GM03348 (cell line): Measurements from ENCODE around the gene H2AZ1.

Source experiments
- DNase-seq: peaks from one replicate; pipeline ENCODE4 v3.0.0; 2012; ENCODE audit warnings: low spot score

The H2AZ1 gene

DNA sequence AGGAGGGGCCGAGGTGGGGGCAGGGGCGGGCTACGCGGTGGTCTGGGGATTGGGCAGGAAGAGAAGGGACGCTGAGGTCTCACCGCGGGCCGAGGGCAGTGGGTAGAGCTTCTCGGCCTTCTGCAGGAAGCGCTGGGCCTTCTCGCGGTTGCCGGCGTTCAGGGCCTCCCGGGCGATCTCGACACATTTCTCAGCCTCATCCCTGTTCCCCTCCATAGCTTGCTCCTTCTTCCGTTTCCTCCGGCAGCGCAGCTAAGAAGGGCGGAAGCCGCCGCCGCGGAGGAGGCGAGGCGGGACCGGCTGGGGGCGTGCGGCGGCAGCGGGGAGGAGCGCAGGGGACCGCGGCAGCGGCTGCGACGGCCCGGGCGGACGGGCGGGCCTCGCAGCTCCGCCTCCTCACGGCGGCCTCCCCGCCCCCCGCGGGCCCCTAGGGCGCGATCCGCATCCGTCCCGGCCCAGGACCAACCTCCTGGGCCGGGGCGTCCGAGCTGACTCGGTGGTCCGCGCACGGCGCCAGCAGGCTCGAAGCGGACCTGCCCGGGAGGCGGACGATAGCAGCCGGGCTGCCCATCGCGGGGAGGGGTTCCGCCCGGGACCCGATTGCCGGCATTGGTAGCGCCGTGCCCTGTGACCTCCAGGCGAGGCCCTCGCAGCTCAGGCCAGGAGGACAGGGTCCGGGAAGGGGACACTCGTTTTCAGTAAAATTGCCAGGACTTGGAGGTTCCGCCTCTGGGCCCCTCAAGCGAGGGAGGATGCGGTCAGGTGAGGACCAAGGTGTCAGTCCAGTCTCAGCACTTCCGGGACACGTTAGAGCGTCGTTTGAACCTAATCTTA is 3.5 kb downstream of the H2AZ1 start, which contains the start of gene DNAJB14:
TSS of gene DNAJB14 (minus strand) at position 263 of the 834 bp plus-strand sequence. CDS start at position 216, 47 bp downstream.
- peak; percentile 95 for DNase-seq

DNA sequence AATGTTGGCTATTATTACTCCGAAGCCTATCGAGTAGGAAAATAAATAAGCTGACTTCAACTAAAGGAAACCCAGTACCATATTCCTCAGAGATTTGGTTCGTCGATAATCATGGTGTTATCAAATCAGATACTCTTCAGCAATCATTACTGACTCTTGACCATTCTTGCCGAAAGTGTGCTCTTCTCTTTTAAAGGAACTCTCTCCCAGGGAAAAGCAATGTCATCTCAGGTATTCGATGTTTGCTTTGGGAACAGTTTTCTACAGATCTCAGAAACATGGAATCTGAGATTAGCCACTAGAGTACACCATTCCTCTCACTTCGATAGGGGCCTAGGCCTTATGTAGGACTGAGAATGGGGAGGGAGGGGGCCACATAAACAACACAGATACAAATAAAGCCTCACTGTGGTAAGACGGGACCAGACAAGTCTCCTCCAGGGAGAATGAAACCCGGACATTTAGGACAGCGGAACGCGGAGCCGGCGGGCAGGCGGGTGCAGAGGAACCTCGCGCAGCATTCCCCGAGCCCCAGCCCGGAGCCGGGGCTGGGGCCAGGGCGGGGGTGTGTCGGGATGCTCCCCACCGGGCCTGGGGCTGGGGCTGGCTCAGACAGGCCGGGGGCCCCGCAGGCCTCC is 4.2 kb downstream of the H2AZ1 start:
- peak; percentile 66 for DNase-seq

DNA sequence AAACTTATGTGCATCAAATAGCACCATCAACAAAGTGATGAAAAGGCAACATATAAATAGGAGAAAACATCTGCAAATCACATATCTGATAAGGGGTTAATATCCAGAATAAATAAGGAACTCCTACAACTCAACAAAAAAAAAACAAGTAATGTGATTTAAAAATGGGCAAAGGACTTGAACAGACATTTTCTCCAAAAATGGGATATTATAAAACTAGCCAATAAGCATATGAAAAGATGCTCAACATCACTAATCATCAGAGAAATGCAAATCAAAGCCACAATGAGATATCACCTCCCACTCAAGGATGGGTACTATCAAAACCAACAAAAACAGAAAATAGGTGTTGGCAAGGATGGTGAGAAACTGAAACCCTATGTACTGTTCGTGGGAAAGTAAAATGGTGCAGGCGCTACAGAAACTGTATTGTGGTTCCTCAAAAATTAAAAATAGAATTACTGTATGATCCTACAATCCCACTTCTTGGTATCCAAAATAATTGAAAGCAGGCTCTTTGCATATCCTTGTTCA is 6.1 kb downstream of the H2AZ1 start:
- no peak for DNase-seq

DNA sequence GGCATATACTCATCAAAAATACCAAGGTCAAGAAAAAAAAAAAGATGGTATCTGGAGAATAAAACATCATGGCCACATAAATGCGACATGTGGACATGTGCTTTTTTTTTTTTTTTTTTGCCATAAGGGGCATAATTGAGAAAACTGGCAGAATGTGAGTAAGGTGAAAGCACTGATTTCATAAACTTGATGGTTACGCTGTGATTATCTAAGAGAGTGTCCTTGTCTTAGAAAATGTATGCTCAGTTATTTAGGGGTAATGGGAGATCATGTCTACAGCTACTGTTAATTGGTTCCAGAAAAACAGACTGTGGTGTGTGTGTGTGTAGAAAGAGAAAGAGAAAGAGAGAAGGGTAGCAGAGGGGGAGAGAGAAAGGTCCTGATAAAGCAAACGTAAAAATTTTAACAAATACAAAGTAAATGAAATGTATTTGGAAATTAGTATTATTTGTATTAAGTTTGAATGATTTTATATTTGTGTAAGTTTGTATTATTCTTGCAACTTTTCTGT is 11.8 kb downstream of the H2AZ1 start:
- no peak for DNase-seq

DNA sequence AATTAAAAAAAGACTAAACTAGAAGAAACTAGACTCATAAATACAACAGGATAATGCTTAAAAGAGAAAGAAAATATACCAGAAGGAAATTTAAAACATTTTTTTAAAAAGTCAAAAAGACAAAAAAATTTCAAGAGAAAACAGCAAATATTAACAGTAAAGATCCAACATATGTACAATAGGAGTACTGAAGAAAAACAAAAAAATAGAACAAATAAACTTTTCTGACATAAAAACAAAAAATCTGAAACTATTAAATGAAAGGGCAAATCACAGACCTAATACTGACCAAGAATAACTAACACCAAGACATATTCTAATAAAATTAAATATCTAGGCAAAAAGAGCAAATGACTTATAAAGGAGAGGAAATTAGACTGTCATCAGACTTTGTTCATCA is 15.2 kb downstream of the H2AZ1 start:
- DNase-seq = no peak

DNA sequence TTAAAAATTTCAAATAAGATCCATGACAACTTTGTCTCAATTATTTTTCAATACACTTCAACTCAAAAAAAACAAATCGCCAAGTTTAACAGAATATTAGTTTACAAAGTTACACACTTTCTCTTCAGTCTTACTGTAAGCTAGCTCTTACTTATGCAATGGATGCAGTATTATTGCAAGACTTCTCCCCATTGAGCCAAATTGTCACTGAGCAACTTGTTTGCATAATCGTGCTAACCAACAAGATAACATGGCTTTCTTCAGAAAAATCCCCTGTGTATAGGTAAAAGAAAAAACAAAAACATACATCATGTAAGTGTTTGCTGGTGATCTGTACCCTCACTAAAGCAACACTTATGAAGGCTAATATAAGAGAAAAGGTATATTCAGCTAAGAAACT is 22.5 kb downstream of the H2AZ1 start:
- no peak for DNase-seq

DNA sequence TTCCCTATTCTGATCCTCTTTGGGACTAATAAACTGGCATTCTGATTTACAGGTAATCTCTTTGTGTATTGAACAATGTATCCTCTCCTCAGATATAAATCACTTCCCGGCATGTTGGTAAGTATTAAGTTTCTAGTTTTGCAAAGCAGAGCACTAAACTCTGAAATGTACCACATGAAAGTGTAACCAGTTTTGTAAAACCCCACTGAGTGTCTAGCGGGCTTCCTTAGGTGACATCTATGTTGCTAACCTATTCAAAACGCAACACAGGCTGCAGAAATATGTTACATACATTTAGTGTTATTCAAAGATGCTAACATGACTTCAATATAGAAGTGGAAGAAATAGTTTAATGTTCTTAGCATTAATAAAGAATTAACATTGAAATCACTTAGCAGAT is 28.9 kb downstream of the H2AZ1 start:
- no peak for DNase-seq

DNA sequence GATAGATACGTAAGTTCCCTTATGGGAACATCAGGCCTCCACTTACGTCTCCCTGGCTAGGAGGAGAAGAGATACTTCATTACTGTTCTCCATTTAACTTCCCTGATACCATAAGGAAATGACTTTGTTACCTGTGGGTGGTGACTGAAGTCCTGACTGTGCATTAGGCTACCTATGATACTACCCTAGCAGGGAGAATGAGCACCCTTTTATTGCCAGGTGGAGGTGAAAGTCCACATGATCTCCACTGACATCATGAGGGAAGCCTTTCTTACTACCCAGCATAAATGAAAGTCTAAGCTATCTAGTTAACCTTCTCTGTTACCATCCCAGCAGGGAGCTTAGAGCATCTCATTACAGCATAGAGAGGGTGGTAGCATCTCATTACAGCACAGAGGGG is 31.4 kb downstream of the H2AZ1 start:
- DNase-seq = no peak

DNA sequence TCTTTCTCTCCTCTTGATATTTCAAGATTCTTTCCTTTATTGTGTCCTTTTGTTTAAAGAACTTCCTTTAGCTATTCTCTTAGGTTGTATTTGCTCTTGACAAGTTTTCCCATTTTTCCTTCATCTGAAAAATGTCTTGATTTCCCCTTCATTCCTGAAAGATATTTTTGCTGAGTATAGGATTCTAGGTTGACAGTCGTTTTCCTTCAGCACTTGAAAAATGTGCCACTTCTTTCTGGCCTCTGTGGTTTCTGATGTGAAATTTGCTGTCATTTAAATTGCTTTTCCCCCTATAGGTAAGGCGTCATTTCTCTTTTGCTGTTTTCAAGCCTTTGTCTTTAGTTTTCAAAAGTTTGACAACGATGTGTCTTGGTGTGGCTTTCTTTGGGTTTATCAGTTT is 32.5 kb downstream of the H2AZ1 start:
- no peak for DNase-seq

DNA sequence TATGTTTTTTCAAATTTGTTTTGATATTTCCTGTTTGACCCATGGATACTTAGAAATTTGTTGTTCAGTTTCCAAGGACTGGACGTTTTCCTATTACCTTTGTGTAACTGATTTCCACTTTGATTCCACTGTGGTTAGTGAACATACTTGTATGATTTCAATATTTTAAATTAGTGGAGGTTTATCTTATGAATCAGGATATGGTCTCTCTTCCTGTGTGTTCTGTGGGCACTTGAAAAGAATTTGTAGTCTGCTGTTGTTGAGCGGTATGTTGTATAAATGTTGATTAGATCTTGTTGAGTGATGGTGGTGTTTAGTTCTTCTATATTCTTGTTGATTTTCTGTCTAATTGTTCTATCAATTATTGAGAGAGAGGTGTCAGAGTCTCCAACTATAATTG is 34.6 kb downstream of the H2AZ1 start:
- no peak for DNase-seq
